ENCODE data around the gene SSR3. TPM values are rescaled to one million over a fixed set of nuclear protein-coding genes. Genes with fewer than 3 reads are reported as not detected.

The SSR3 gene
- total and polyA plus RNA-seq, 7 donors: 53.2 to 252 (median 71.5) TPM

DNA sequence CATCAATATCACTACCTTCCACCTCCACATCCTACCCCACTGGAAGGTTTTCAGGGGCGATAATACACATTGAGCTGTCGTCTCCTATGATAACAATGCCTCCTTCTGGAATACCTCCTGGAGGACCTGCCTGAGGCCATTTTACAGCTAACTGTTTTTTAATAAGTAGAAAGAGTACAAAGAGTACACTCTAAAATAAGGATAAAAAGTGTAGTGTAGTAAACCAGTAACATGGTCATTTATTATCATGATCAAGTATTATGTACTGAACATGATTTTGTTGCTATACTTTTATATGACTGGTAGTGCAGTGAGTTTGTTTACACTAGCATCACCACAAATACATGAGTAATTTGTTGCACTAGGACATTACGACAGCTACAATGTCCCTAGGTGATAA lies 46.6 kb upstream of the SSR3 start:
- Histone ChIP-seq H3K27me3 (ENCODE audit: insufficient read depth in 3 of 3, low read length in 2 of 3) (no peaks in the 10 kb centered on the region), H3K27ac (no peak overlapping the region), H3K4me1 (peaks cover 8% of the 10 kb centered on the region), H3K36me3 (ENCODE audit: insufficient read depth in 1 of 2, low read depth in 1 of 2) (no peaks in the 10 kb centered on the region), H3K4me3 (no peak overlapping the region), H3K9me3 (no peaks in the 10 kb centered on the region)
- DNase-seq (no peak), ATAC-seq (no peak)
- intact Hi-C loops (cut with DNase I): no loop called here
- 85 to 88% (median 85%) methylated on average over 3 of the region's 3 CpGs for WGBS, 3 donors
- TF ChIP-seq, protein P1, sequence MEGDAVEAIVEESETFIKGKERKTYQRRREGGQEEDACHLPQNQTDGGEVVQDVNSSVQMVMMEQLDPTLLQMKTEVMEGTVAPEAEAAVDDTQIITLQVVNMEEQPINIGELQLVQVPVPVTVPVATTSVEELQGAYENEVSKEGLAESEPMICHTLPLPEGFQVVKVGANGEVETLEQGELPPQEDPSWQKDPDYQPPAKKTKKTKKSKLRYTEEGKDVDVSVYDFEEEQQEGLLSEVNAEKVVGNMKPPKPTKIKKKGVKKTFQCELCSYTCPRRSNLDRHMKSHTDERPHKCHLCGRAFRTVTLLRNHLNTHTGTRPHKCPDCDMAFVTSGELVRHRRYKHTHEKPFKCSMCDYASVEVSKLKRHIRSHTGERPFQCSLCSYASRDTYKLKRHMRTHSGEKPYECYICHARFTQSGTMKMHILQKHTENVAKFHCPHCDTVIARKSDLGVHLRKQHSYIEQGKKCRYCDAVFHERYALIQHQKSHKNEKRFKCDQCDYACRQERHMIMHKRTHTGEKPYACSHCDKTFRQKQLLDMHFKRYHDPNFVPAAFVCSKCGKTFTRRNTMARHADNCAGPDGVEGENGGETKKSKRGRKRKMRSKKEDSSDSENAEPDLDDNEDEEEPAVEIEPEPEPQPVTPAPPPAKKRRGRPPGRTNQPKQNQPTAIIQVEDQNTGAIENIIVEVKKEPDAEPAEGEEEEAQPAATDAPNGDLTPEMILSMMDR (IDR thresholded peaks at IDR 0.05): no peak

DNA sequence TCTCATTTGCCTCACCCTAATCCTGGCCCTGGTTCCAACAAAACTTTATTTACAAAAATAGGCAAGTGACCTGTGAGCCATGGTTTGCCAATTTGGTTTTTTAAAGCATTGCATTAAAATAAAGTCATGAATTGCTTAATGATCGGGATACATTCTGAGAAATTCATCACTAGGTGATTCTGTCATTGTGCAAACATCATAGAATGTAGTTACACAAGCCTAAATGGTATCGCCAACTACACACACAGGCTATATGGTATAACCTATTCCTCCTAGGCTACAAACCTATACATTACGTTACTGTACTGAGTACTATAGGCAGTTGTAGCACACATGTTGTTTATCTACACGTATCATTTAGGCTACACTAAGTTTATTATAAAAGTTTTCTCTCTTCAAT lies 45.9 kb upstream of the SSR3 start:
- intact Hi-C loops (cut with DNase I): no loop called here
- TF ChIP-seq, protein P1 (IDR thresholded peaks at IDR 0.05): no peak
- WGBS, 3 donors: 94 to 96% (median 95%) methylated on average over 4 of the region's 4 CpGs
- no peaks in the 10 kb centered on the region for H3K9me3 ChIP-seq
- H3K27ac ChIP-seq: no peak overlapping the region
- no peaks in the 10 kb centered on the region for H3K27me3 ChIP-seq (ENCODE audit: insufficient read depth in 3 of 3, low read length in 2 of 3)
- ATAC-seq: no peak
- H3K4me3 ChIP-seq: no peak overlapping the region
- no peaks in the 10 kb centered on the region for H3K36me3 ChIP-seq (ENCODE audit: insufficient read depth in 1 of 2, low read depth in 1 of 2)
- H3K4me1 ChIP-seq: peaks cover 5% of the 10 kb centered on the region
- no peak for DNase-seq

DNA sequence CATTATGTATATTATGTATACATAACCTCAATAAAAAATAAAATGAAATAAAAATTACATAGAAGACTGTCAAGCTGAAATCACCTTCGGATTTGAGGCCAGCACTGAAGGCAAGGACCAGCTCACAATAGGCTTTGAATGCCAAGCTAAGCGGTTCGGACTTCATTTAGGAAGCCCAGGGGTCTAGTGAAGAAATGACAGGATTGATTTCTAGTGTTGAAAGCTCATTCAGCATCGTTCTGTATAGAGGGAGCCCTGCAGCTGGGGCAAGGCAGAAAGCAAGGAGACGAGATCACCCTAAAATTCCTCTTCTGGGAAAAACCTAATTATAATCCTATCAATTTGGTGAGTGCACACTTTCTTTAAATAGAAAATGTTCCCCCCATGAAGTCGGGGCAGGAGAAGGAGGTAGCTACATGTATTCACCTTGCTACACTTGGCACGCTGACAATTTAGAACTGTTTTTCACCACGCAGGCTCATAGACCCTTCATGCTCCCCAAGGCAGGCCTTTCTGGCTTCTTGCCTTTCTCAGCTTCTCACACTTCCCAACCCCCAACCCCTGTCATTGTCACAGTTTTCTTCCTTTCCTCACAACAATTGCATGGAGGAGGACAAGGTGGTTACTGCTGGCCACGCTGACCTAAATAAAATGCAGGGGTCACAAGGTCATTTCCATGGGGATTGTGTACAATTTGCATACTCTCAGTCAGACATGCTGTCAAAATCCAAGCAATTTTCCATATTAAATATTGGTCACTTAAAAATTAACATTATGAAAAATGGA lies 44.4 kb upstream of the SSR3 start:
- H3K36me3 ChIP-seq (ENCODE audit: insufficient read depth in 1 of 2, low read depth in 1 of 2): no peaks in the 10 kb centered on the region
- TF ChIP-seq, protein P1 (IDR thresholded peaks at IDR 0.05): no peak
- intact Hi-C loops (cut with DNase I): no loop called here
- ATAC-seq (no peak), DNase-seq (no peak)
- no peak overlapping the region for H3K4me3 ChIP-seq
- no peak overlapping the region for H3K27ac ChIP-seq
- no peaks in the 10 kb centered on the region for H3K9me3 ChIP-seq
- H3K27me3 ChIP-seq (ENCODE audit: insufficient read depth in 3 of 3, low read length in 2 of 3): no peaks in the 10 kb centered on the region
- H3K4me1 ChIP-seq: peaks cover 5% of the 10 kb centered on the region
- 73 to 77% (median 76%) methylated on average over 9 of the region's 9 CpGs for WGBS, 3 donors

DNA sequence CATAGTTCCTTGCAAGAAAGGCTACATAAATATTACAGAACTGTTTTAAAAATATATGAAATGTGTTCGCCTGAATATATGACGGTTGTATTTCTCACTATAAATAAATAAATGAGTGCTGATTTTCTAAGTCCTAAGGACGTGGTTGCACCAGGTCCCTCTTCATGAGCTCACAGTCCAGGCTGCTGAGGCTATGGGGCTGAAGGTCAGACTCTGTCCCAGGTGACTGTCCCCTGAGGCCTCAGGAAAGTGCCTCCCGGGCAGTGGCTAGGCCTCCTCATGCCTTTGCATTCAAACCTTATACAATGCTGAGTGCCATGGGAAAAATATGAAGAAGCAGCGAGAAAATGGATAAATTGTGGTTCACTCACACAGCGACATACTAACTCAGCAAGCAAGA lies 43.5 kb upstream of the SSR3 start:
- TF ChIP-seq, protein P1 (IDR thresholded peaks at IDR 0.05): no peak
- WGBS, 3 donors: 89 to 91% (median 90%) methylated on average over 6 of the region's 6 CpGs
- intact Hi-C loops (cut with DNase I): no loop called here
- no peaks in the 10 kb centered on the region for H3K9me3 ChIP-seq
- ATAC-seq (no peak), DNase-seq (no peak)
- H3K27me3 ChIP-seq (ENCODE audit: insufficient read depth in 3 of 3, low read length in 2 of 3): no peaks in the 10 kb centered on the region
- H3K4me3 ChIP-seq: no peak overlapping the region
- peaks cover 11% of the 10 kb centered on the region for H3K4me1 ChIP-seq
- no peaks in the 10 kb centered on the region for H3K36me3 ChIP-seq (ENCODE audit: insufficient read depth in 1 of 2, low read depth in 1 of 2)
- no peak overlapping the region for H3K27ac ChIP-seq
